ENCODE results near the gene NRDC. TPM values are rescaled to one million over a fixed set of nuclear protein-coding genes. Genes with fewer than 3 reads are reported as not detected.

NRDC gene
- total and polyA plus RNA-seq, 9 donors, result 46.1 to 121 (median 88.3) TPM

DNA sequence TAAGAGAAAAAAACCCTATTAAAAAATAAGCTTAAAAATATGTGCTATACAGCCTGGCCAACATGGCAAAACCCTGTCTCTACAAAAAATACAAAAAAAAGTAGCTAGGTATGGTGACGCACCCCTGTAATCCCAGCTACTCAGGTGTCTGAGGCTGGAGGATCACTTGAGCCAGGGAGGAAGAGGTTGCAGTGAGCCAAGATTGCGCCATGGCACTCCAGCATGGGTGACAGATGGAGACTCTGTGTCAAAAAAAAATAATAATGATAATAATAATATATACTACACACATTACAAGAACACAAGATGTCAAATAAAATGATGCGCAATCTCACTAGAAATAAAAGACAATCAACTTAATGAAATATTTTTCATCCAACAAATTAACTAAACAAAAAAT, 22.9 kb downstream of the NRDC start:
- H3K4me1 ChIP-seq (ENCODE audit: insufficient read depth), result no peaks in the 10 kb centered on the region
- H3K4me3 ChIP-seq, result no peak overlapping the region
- H3K36me3 ChIP-seq, result no peaks in the 10 kb centered on the region
- TF ChIP-seq, protein P1, sequence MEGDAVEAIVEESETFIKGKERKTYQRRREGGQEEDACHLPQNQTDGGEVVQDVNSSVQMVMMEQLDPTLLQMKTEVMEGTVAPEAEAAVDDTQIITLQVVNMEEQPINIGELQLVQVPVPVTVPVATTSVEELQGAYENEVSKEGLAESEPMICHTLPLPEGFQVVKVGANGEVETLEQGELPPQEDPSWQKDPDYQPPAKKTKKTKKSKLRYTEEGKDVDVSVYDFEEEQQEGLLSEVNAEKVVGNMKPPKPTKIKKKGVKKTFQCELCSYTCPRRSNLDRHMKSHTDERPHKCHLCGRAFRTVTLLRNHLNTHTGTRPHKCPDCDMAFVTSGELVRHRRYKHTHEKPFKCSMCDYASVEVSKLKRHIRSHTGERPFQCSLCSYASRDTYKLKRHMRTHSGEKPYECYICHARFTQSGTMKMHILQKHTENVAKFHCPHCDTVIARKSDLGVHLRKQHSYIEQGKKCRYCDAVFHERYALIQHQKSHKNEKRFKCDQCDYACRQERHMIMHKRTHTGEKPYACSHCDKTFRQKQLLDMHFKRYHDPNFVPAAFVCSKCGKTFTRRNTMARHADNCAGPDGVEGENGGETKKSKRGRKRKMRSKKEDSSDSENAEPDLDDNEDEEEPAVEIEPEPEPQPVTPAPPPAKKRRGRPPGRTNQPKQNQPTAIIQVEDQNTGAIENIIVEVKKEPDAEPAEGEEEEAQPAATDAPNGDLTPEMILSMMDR (IDR thresholded peaks at IDR 0.05), result no peak
- no peak for TF ChIP-seq POLR2A (IDR thresholded peaks at IDR 0.05)
- TF ChIP-seq EP300 (IDR thresholded peaks at IDR 0.05), result no peak
- H3K27me3 ChIP-seq, result no peaks in the 10 kb centered on the region
- intact Hi-C loops (cut with DNase I), result no loop called here
- DNase-seq, result no peak
- H3K9me3 ChIP-seq, result no peaks in the 10 kb centered on the region
- H3K27ac ChIP-seq, result no peak overlapping the region
- 82 to 99% (median 98%) methylated on average over 3 of the region's 3 CpGs for WGBS, 3 donors

DNA sequence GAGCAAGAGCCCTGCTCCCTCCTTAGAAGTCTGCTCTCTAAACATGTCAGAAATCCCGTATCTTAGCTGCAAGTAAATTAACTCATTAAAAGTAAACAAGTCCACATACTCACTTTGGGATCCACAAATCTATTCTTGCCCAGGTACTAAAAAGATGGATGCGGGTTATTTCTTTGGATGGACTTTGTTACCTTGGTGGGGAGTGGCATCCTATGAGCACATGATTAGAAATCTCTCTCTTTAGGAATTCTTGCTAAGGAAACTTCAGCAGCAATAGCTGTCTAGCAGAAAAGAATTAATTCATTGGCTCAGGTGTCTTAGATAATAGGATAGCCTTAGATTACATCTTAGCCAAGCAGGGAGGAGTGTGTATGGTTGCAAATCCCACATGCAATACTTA, 25.2 kb downstream of the NRDC start:
- WGBS, 3 donors, result 85 to 95% (median 90%) methylated on average over 2 of the region's 2 CpGs
- H3K36me3 ChIP-seq, result no peaks in the 10 kb centered on the region
- H3K27ac ChIP-seq, result no peak overlapping the region
- no peak for DNase-seq
- no peaks in the 10 kb centered on the region for H3K27me3 ChIP-seq
- TF ChIP-seq POLR2A (IDR thresholded peaks at IDR 0.05) (no peak), EP300 (IDR thresholded peaks at IDR 0.05) (no peak)
- TF ChIP-seq, protein P1 (IDR thresholded peaks at IDR 0.05), result no peak
- H3K4me3 ChIP-seq, result no peak overlapping the region
- no peaks in the 10 kb centered on the region for H3K9me3 ChIP-seq
- intact Hi-C loops (cut with DNase I), result no loop called here
- no peaks in the 10 kb centered on the region for H3K4me1 ChIP-seq (ENCODE audit: insufficient read depth)

DNA sequence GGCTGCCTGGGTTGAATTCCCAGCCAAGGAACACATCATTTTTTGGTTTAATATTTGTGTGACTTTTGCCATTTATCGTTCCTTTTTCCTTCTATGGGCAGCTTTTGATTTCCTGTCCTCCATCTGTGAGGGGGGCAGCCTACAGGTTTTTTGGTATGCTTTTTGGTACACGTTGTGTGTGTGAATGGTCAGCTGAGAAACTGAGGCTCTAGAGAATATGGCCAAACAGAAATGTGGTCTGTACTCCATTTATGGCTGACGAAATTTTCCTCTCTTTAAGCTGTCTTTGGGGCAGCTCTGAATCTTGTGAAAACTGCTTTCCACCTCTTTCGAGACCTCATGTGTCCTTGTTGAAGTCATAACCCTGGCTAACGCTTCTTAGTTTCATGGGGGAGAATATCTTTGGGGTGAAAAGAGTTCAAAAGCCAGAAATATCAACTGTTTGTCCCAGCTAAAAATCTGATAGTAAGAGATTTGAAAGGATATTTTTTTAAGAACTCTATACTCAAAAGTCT, 26.6 kb downstream of the NRDC start:
- no peak for TF ChIP-seq EP300 (IDR thresholded peaks at IDR 0.05)
- TF ChIP-seq POLR2A (IDR thresholded peaks at IDR 0.05), result no peak
- TF ChIP-seq, protein P1 (IDR thresholded peaks at IDR 0.05), result no peak
- Histone ChIP-seq H3K4me1 (ENCODE audit: insufficient read depth) (no peaks in the 10 kb centered on the region), H3K27ac (no peak overlapping the region), H3K36me3 (no peaks in the 10 kb centered on the region), H3K4me3 (no peak overlapping the region), H3K9me3 (no peaks in the 10 kb centered on the region), H3K27me3 (no peaks in the 10 kb centered on the region)
- DNase-seq, result no peak
- 71 to 78% (median 72%) methylated on average over 5 of the region's 5 CpGs for WGBS, 3 donors
- intact Hi-C loops (cut with DNase I), result no loop called here

DNA sequence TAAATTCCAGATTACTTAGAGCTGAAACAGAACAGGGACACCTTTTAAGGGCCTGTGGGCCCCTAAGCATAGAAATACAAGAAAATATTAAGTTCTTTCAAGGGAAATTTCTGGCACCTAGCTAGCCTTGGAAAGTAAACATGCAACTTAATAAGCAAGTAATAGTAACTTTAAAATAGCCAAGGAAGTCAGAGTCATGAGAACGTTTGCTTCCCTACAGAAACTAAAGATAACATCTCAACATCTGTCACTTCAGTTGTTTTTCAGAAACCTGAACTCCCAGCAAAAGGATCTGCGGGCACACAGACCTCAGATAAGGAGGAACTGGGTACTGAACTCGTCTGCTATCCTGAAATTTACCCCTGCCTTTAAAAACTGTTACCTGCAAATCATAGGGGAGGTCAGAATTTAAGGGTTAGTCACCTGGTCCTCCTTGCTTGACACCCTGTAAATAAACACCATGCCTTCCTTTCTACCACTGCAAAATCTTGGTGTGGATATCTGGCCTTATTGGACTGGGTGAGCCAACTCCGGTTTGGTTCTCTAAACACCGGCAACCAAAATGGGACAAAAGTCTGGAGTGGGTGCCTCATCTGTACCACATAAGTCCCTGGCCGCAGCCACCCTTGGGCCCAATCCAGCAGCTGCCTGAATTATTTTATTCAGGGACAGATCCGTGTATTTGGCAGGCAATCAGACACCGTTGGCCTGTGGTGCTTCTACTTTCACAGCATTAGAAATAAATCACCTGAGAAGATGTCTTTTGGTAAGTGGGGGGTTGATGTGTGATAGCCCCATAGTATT, 27.9 kb downstream of the NRDC start:
- intact Hi-C loops (cut with DNase I), result no loop called here
- no peaks in the 10 kb centered on the region for H3K27me3 ChIP-seq
- no peak overlapping the region for H3K27ac ChIP-seq
- DNase-seq, result no peak
- WGBS, 3 donors, result 58 to 67% (median 62%) methylated on average over 8 of the region's 8 CpGs
- no peak for TF ChIP-seq POLR2A (IDR thresholded peaks at IDR 0.05)
- TF ChIP-seq, protein P1 (IDR thresholded peaks at IDR 0.05), result no peak
- no peak for TF ChIP-seq EP300 (IDR thresholded peaks at IDR 0.05)
- H3K4me1 ChIP-seq (ENCODE audit: insufficient read depth), result no peaks in the 10 kb centered on the region
- no peak overlapping the region for H3K4me3 ChIP-seq
- no peaks in the 10 kb centered on the region for H3K9me3 ChIP-seq
- H3K36me3 ChIP-seq, result no peaks in the 10 kb centered on the region
